B cell (primary cell): Measurements from ENCODE around the gene GIGYF2. TPM values are rescaled to one million over a fixed set of nuclear protein-coding genes. Genes with fewer than 3 reads are reported as not detected.

Source experiments
- ATAC-seq: fragments of 200-7000 bp; cut with Tn5 transposase; one replicate; pipeline ENCODE4 v1.10.0; 2021; ENCODE audit warnings: low read depth, mild to moderate bottlenecking, moderate number of reproducible peaks, moderate library complexity
- CTCF ChIA-PET: fragments of 350-600 bp; sonication (Branson Sonifier 250); formaldehyde crosslinking; loops from one replicate; lab custom pipeline; 2021; ENCODE audit warnings: antibody characterized with exemption, inconsistent platforms; lab: Charles Lee
- POLR2A ChIA-PET: fragments of 350-600 bp; sonication (Branson Sonifier 250); formaldehyde crosslinking; loops from one replicate; lab custom pipeline; 2021; ENCODE audit warnings: antibody characterized with exemption; lab: Charles Lee
- DNase-seq: peaks from one replicate; pipeline ENCODE4 v3.0.0; 2013
- H2AFZ ChIP-seq: 2 replicates; pipeline ENCODE4 v1.6.1; 2012; ENCODE audit warnings: mild to moderate bottlenecking, low read depth, low read length; ENCODE audit not compliant: insufficient read depth, poor library complexity, severe bottlenecking
- H3K27ac ChIP-seq, 2 donors: 1 replicate in 1 of 2; 2 replicates in 1 of 2; pipeline ENCODE4 v1.5.1; 2012 to 2013; ENCODE audit warnings: low read length in 2 of 2, mild to moderate bottlenecking in 2 of 2, moderate library complexity in 1 of 2
- H3K27me3 ChIP-seq, 4 experiments: fragments of 200-600 bp in 1 of 4; sonication (generic) in 1 of 4; replicated peaks in 1 of 4; 1 replicate in 2 of 4; 2 replicates in 2 of 4; pipeline versions ENCODE4 v1.6.1 to v1.7.0; 2013 to 2016; ENCODE audit warnings: low read length in 3 of 4, mild to moderate bottlenecking in 2 of 4, mixed read lengths in 1 of 4, moderate library complexity in 1 of 4; ENCODE audit not compliant: insufficient read depth in 4 of 4, control insufficient read depth in 3 of 4; ENCODE audit errors: control extremely low read depth in 1 of 4
- H3K36me3 ChIP-seq, 2 experiments: replicated peaks in 1 of 2; 1 replicate in 1 of 2; 2 replicates in 1 of 2; pipeline versions ENCODE4 v1.6.1 to v1.7.1; 2013; ENCODE audit warnings: low read length in 1 of 2; ENCODE audit not compliant: insufficient read depth in 2 of 2, control insufficient read depth in 1 of 2; ENCODE audit errors: control extremely low read depth in 1 of 2, extremely low read depth in 1 of 2
- H3K4me1 ChIP-seq, 2 donors: fragments of 200-600 bp in 1 of 2; sonication (generic) in 1 of 2; 1 replicate in 1 of 2; 2 replicates in 1 of 2; pipeline versions ENCODE4 v1.5.1 to v1.6.1; 2013 to 2017; ENCODE audit warnings: low read length in 2 of 2; ENCODE audit not compliant: control insufficient read depth in 2 of 2, insufficient read depth in 2 of 2
- H3K4me2 ChIP-seq: replicated peaks from 2 replicates; pipeline ENCODE3; 2012; ENCODE audit warnings: mild to moderate bottlenecking, low read depth, low read length; ENCODE audit not compliant: poor library complexity, severe bottlenecking
- H3K4me3 ChIP-seq, 5 experiments: fragments of 200-600 bp in 1 of 5; sonication (generic) in 1 of 5; 1 replicate in 3 of 5; 2 replicates in 2 of 5; pipeline versions ENCODE4 v1.5.1 to v1.7.0; 2011 to 2016; ENCODE audit warnings: low read length in 4 of 5, mild to moderate bottlenecking in 4 of 5, low read depth in 2 of 5, control low read depth in 1 of 5, moderate library complexity in 1 of 5; ENCODE audit not compliant: insufficient read depth in 1 of 5; ENCODE audit errors: control extremely low read depth in 1 of 5, extremely low read depth in 1 of 5
- H3K79me2 ChIP-seq: fragments of 200-600 bp; sonication (generic); one replicate; pipeline ENCODE4 v1.6.0; 2016; ENCODE audit warnings: low read length; ENCODE audit not compliant: control insufficient read depth, insufficient read depth
- H3K9ac ChIP-seq: fragments of 200-600 bp; sonication (generic); 2 replicates; pipeline ENCODE4 v1.6.1; 2017; ENCODE audit warnings: mild to moderate bottlenecking, low read length, moderate library complexity
- H3K9me3 ChIP-seq, 3 donors: one replicate each; pipeline versions ENCODE4 v1.6.1 to v1.7.1; 2013; ENCODE audit warnings: low read length in 2 of 3; ENCODE audit not compliant: control insufficient read depth in 2 of 3, insufficient read depth in 1 of 3; ENCODE audit errors: control extremely low read depth in 1 of 3
- H4K20me1 ChIP-seq: 2 replicates; pipeline ENCODE4 v1.6.0; 2012; ENCODE audit warnings: mild to moderate bottlenecking, low read length; ENCODE audit not compliant: insufficient read depth, control insufficient read depth, poor library complexity, severe bottlenecking
- H3K27ac Mint-ChIP-seq: one replicate; pipeline ENCODE4 v1.8.0; 2021; ENCODE audit warnings: mixed read lengths
- H3K27me3 Mint-ChIP-seq: one replicate; pipeline ENCODE4 v1.8.0; 2021; ENCODE audit warnings: mixed read lengths
- H3K4me1 Mint-ChIP-seq: one replicate; pipeline ENCODE4 v1.8.0; 2021; ENCODE audit warnings: mixed read lengths
- H3K4me3 Mint-ChIP-seq: one replicate; pipeline ENCODE4 v1.8.0; 2021; ENCODE audit warnings: mixed read lengths
- H3K9me3 Mint-ChIP-seq: one replicate; pipeline ENCODE4 v1.8.0; 2022; ENCODE audit warnings: mixed read lengths; ENCODE audit not compliant: insufficient read depth
- CTCF ChIP-seq: fragments of 200-600 bp; IDR thresholded peaks from one replicate; pipeline ENCODE4 v1.8.0; 2022; ENCODE audit warnings: antibody characterized with exemption, mild to moderate bottlenecking
- EZH2 ChIP-seq: IDR thresholded peaks from 2 replicates; pipeline ENCODE4 v1.6.1; 2012; ENCODE audit warnings: borderline replicate concordance, low read depth, mild to moderate bottlenecking, moderate library complexity, low read length; ENCODE audit not compliant: insufficient read depth, poor library complexity, severe bottlenecking
- WGBS: methylation state at CpG from one replicate; pipeline ENCODE4 v1.1.5; 2013; ENCODE audit warnings: missing lambda C conversion rate; ENCODE audit not compliant: insufficient coverage; 5-methylcytosine and 5-hydroxymethylcytosine counted together
- intact Hi-C: fragments of 100-400 bp; cut with micrococcal nuclease; formaldehyde crosslinking; loops from one replicate; pipeline ENCODE4 v1.10.0; 2022
- polyA plus RNA-seq: library from polyadenylated mRNA; depleted of rRNA; stranded (reverse); fragments of >200 nt; gene quantifications from 2 replicates; pipeline ENCODE4 v1.2.3, GENCODE V29; 2012
- total RNA-seq, 2 donors: library from RNA; stranded (reverse); fragments of 120-200 nt in 1 of 2; gene quantifications; 1 replicate in 1 of 2; 2 replicates in 1 of 2; pipeline versions ENCODE4 v1.2.3 to v1.2.4, GENCODE V29; 2013 to 2022

The GIGYF2 gene
- total and polyA plus RNA-seq, 2 donors (not counting 1 experiment from before 2014, with no cell fraction given), result 7.2 to 108 TPM

- H4K20me1 ChIP-seq, result no peaks in the 10 kb centered on the region
- H3K4me1 Mint-ChIP-seq, result peaks cover 17% of the 10 kb centered on the region
- no peak overlapping the region for H3K27ac Mint-ChIP-seq
- no peaks in the 10 kb centered on the region for H3K27me3 ChIP-seq
- H3K9ac ChIP-seq, result no peak overlapping the region
- no peaks in the 10 kb centered on the region for H3K9me3 Mint-ChIP-seq
- WGBS, result no CpG with 5 or more reads among the region's 1 CpG
- no peaks in the 10 kb centered on the region for H3K9me3 ChIP-seq
- DNase-seq, result no peak
- no peak overlapping the region for H3K27ac ChIP-seq
- no peak for ATAC-seq
- H3K79me2 ChIP-seq, result peaks cover 4% of the 10 kb centered on the region
- intact Hi-C loops, result no loop called here
- no peak overlapping the region for H3K4me3 Mint-ChIP-seq
- no peak overlapping the region for H3K4me2 ChIP-seq
- no peak overlapping the region for H2AFZ ChIP-seq
- CTCF ChIA-PET, result interaction anchor here (1.0 kb wide), 1 partner anchor 675 kb away, joined by 3 read pairs; no protein-coding TSS in a partner anchor
- H3K36me3 ChIP-seq, result peaks cover 6 to 34% of the 10 kb centered on the region in 2 experiments
- no peak overlapping the region for H3K4me3 ChIP-seq
- peaks cover 10 to 13% of the 10 kb centered on the region in 2 donors for H3K4me1 ChIP-seq
- no peaks in the 10 kb centered on the region for H3K27me3 Mint-ChIP-seq
- TF ChIP-seq CTCF, result no peak
- TF ChIP-seq EZH2, result no peak
- POLR2A ChIA-PET, result no interaction called here
Observed at GRCh38 chr2:232767866-232768265, 70.7 kb downstream of the GIGYF2 start.

- TF ChIP-seq CTCF (no peak), EZH2 (no peak)
- Histone ChIP-seq H4K20me1 (no peaks in the 10 kb centered on the region), H3K27me3 (no peaks in the 10 kb centered on the region), H3K36me3 (peaks cover 2 to 20% of the 10 kb centered on the region in 2 experiments), H3K4me1 (peaks cover 11 to 16% of the 10 kb centered on the region in 2 donors), H3K27ac (no peak overlapping the region), H3K9me3 (no peaks in the 10 kb centered on the region), H2AFZ (no peak overlapping the region), H3K4me3 (no peak overlapping the region), H3K9ac (no peak overlapping the region), H3K4me2 (no peak overlapping the region), H3K79me2 (no peaks in the 10 kb centered on the region)
- Mint-ChIP-seq H3K27ac (no peak overlapping the region), H3K9me3 (no peaks in the 10 kb centered on the region), H3K4me1 (peaks cover 25% of the 10 kb centered on the region), H3K4me3 (no peak overlapping the region), H3K27me3 (no peaks in the 10 kb centered on the region)
- DNase-seq (no peak), ATAC-seq (no peak)
- intact Hi-C loops, result no loop called here
- POLR2A ChIA-PET, result interaction anchor here (0.6 kb wide), 1 partner anchor 572 kb away, joined by 3 read pairs; no protein-coding TSS in a partner anchor
- CTCF ChIA-PET, result no interaction called here
Observed at GRCh38 chr2:232770207-232770606, 73.1 kb downstream of the GIGYF2 start.
